OCI-M1 (cell line): ENCODE measurements around the gene CDH4.

Experiments
- DNase-seq: peaks from one replicate; lab custom pipeline; 2025; lab: John Stamatoyannopoulos, UW

CDH4 gene

GRCh38 chr20:61494763-61495575 is 242.9 kb downstream of the CDH4 start:
- DNase-seq, result no peak

- no peak for DNase-seq
These were observed 245.1 kb downstream of the CDH4 start for GRCh38 chr20:61497029-61497627.

GRCh38 chr20:61499859-61500554 is 247.9 kb downstream of the CDH4 start:
- no peak for DNase-seq

- DNase-seq, result no peak
These were observed 248.8 kb downstream of the CDH4 start for GRCh38 chr20:61500791-61501321.

GRCh38 chr20:61502433-61502832 is 250.4 kb downstream of the CDH4 start:
- DNase-seq, result no peak

DNA sequence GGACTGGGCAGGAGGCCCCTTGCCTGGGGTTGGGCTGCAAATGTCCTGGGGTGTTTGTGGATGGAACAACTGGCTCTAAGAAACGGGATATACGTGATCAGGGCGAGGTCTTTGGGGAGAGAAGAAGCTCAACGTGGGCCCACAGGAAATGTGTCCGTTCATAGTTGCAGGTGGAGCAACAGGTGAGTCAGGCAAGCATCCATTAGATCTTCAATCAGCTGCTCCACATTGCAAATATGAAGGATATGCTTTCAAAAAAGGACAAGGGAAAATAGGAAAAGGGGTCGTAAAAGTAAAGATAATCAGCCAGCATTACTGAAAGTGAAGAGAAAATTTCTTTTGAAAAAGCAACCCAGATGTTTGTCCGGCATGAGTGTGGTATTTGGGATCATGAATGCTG is 251.0 kb downstream of the CDH4 start:
- DNase-seq, result no peak

- DNase-seq, result no peak
These were observed 253.4 kb downstream of the CDH4 start for GRCh38 chr20:61505508-61505907.

GRCh38 chr20:61507778-61508177 is 255.7 kb downstream of the CDH4 start:
- no peak for DNase-seq

DNA sequence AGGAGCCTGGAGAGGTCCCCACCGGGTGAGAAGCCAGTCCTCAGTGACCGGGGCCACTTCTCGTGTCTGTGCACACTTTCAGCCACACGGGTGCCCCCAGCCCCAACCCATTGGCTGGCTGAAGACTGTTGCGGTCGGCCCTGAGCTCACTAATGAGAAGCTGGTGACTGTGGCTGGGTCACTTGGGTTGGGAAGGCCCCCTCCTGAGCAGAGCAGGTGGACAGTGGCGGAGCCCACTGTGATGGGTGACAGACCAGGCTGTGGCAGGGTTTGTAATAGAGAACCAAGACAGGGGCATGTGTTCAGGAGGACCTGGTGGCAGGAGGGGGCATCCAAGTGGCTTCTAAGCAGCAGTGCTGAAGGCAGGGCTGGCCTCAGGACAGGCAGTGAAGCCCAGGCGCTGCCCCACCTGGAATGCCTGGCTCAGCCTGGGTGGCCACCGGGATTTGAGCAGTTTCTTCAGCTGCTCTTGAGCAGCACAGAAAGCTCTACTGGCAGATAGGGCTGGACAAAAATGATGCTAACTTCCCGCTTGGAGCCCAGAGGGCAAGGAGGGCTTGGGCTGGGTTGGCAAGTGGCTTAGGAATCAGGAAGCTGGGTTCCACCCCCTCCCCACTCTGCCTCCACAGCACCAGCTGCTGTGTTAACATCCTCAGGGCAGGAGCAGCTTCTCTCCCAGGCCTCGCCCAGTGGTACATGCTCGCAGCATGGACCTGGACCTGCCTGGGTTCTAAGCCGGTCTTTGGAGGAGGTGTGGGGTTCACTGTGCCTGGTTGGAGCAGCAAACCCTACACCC is 256.4 kb downstream of the CDH4 start:
- DNase-seq, result no peak

DNA sequence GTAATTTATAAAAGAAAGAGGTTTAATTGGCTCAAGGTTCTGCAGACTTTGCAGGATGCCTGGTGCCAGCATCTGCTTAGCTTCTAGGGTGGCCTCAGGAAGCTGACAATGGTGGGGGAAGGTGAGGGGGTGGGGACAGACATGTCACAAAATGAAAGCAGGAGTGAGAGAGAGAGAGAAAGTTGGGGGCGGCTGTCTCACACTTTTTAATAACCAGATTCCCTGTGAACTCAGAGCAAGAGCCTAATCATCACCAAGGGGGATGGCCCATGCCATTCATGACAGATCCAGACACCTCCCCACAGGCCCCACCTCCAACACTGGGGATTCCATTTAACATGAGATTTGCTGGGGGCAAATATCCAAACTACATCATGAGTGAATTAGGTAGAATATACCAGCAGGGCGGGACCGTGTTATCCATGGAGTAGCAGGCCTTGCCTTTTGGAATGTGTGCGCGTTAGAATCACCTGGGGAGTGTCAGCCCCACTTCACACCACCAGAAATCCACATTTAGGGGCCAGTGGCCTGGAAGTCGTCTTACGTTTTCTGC is 258.8 kb downstream of the CDH4 start:
- no peak for DNase-seq

GRCh38 chr20:61512475-61512874 is 260.4 kb downstream of the CDH4 start:
- DNase-seq, result no peak

- DNase-seq, result no peak
These were observed 261.3 kb downstream of the CDH4 start for GRCh38 chr20:61513124-61514017.

DNA sequence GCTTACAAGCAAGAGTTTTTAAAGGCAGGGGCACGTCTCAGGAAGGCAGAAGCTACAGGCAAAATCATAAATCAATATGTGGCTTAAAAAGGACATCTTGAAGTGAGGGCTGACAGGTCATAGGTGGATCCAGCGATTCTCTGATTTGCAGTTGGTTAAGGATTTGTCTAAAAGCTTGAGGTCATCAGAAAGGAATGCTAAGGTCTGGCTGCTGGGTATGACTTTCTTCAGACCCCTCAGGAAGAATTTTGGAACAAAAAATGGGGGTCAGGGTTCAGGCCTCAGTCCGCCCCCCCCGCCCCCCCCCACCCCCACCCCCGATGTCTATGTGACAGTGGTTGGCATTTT is 261.9 kb downstream of the CDH4 start:
- DNase-seq, result no peak

DNA sequence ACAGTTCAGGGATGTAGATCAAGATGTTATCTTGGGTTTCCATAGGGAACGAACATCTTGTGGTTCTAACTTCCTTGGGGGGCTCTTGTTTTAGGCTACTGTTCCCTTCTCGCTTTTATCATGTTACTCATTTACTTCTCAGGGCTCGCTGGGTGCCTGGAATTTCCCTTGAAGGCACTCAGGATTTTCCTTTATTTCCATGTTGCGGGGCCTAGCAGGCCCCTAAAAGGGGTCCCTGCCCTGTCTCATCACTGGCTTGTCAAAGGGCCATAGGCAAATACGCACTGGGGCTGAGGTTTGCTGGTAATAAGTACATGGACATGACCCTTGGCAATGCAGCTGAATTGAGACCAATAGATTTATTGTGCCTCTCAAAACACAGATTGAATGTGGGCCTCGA is 262.3 kb downstream of the CDH4 start:
- DNase-seq, result no peak

- DNase-seq, result no peak
These were observed 262.9 kb downstream of the CDH4 start for GRCh38 chr20:61514805-61515505.

- DNase-seq, result no peak
These were observed 263.9 kb downstream of the CDH4 start for GRCh38 chr20:61515922-61516321.

DNA sequence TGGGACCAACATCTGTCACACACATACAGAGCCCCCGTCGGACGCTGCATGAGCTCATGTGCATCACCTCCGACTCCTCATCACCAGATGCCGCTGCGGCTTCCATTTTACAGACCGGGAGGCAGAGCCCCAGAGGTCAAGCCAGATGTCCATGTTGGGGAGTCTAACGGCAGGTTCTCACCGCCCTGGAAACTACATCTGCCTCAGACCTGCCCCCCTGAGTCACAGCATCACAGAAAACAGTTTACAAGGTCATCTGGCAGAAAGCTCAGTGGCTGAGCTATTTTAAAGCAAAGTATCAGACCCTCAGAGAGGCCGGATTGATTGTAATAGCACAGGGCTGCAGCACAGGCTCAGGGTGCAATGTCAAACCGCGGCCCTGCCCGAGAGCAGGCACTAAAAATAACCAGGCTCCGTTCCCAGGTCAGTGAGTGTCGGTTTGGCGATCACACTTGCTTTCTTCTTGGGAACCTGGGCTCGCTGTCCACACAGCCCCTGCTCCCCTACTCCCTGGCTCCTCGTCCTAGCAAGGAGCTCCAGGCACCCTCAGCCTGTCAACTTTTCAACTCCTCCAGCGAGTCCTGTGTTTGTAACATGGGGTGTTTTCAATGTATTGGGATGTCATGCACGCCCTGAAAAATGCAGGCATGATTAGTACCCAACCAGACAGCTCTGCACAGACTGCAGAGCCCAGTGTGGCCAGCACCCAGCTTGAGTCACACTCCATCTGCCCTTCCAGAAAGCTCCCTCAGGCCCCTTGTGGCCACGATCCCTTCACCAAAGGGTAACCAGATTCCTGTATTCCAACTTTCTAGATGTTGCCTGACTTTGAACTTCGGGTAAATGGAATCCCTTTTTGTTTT is 264.5 kb downstream of the CDH4 start:
- DNase-seq, result no peak

DNA sequence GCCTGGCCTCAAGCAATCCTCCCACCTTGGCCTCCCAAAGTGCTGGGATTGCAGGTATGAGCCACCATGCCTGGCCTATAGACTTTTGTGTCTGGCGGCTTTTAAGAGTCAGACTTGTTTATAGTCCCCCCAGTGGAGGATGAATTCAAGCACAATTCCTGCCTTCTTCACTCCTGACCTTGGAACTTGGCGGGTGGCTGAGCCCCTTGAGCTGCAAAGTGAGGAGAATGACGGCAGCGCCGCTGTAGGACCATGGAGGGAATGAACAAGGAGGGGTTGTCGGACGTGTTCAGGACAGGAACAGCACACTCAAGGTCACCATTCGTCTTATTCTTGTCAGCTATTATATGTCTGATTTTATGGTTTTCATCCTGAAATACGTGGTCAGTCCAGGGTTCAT is 265.4 kb downstream of the CDH4 start:
- DNase-seq, result no peak

GRCh38 chr20:61518424-61518951 is 266.4 kb downstream of the CDH4 start:
- no peak for DNase-seq
